Mesothelial cell of epicardium (in vitro differentiated cells): ENCODE results near the gene SIVA1. TPM values are rescaled to one million over a fixed set of nuclear protein-coding genes. Genes with fewer than 3 reads are reported as not detected.

ENCODE experiments used
- DNase-seq, 2 experiments: peaks; one replicate each; pipeline ENCODE4 v3.0.0; 2021; ENCODE audit warnings: low spot score in 2 of 2; ENCODE audit not compliant: unreplicated experiment in 2 of 2
- H3K27ac Mint-ChIP-seq: 2 replicates; pipeline ENCODE4 v1.8.0; 2021; ENCODE audit warnings: mixed read lengths
- H3K27me3 Mint-ChIP-seq: 2 replicates; pipeline ENCODE4 v1.8.0; 2021; ENCODE audit warnings: low read depth, mixed read lengths
- H3K36me3 Mint-ChIP-seq: 2 replicates; pipeline ENCODE4 v1.8.0; 2021; ENCODE audit warnings: mixed read lengths
- H3K4me1 Mint-ChIP-seq: 2 replicates; pipeline ENCODE4 v1.8.0; 2021; ENCODE audit warnings: mixed read lengths
- H3K4me3 Mint-ChIP-seq: 2 replicates; pipeline ENCODE4 v1.8.0; 2021; ENCODE audit warnings: mild to moderate bottlenecking, moderate library complexity, mixed read lengths
- H3K9me3 Mint-ChIP-seq: 2 replicates; pipeline ENCODE4 v1.8.0; 2021; ENCODE audit warnings: mixed read lengths
- CTCF ChIP-seq: fragments of 200-600 bp; sonication (generic); IDR thresholded peaks from one replicate; pipeline ENCODE4 v1.5.0; 2021; ENCODE audit warnings: antibody characterized with exemption; ENCODE audit not compliant: unreplicated experiment
- total RNA-seq: library from RNA; stranded (reverse); gene quantifications from 3 replicates; pipeline ENCODE4 v1.2.1, GENCODE V29; 2021

Gene SIVA1
- total RNA-seq, 1 donor from 2014 or later: 70.9 TPM

- no peak for DNase-seq
- Mint-ChIP-seq H3K27ac (no peak overlapping the region), H3K4me1 (peaks cover 19% of the 10 kb centered on the region), H3K4me3 (no peak overlapping the region), H3K27me3 (no peaks in the 10 kb centered on the region), H3K9me3 (no peaks in the 10 kb centered on the region), H3K36me3 (peaks cover 28% of the 10 kb centered on the region)
- TF ChIP-seq CTCF: no peak
Observed at GRCh38 chr14:104771374-104771773, 18.4 kb downstream of the SIVA1 start.

GRCh38 chr14:104771918-104772706, 19.2 kb downstream of the SIVA1 start:
- H3K27me3 Mint-ChIP-seq: no peaks in the 10 kb centered on the region
- no peak for TF ChIP-seq CTCF
- H3K36me3 Mint-ChIP-seq: peaks cover 29% of the 10 kb centered on the region
- H3K9me3 Mint-ChIP-seq: no peaks in the 10 kb centered on the region
- DNase-seq: no peak
- no peak overlapping the region for H3K27ac Mint-ChIP-seq
- peaks cover 19% of the 10 kb centered on the region for H3K4me1 Mint-ChIP-seq
- no peak overlapping the region for H3K4me3 Mint-ChIP-seq

DNA sequence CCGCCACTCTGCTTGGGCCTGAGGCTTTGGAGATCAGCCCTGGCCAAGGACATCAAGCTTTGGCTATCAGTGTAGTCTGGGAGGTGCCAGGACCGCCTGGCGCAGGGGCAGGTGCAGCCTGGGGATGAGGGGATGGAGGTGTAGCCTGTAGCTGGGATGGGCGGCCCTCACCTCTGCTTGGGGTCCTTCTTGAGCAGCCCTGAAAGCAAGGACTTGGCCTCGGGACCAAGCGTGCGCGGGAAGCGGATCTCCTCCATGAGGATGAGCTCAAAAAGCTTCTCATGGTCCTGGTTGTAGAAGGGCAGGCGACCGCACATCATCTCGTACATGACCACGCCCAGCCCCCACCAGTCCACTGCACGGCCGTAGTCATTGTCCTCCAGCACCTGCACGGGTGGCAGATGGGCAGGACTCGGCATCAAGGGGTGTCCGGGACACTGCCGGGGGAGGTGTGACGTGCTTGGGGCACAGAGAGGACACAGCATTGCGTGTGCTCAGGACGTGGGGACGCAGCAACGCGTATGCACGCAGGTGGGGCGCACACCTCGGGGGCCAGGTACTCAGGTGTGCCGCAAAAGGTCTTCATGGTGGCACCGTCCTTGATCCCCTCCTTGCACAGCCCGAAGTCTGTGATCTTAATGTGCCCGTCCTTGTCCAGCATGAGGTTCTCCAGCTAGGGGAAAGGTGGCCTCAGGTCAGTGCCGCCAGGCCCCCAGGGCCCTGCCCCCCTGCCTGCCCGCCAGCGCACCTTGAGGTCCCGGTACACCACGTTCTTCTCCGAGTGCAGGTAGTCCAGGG, 20.0 kb downstream of the SIVA1 start:
- Mint-ChIP-seq H3K4me1 (peaks cover 19% of the 10 kb centered on the region), H3K27me3 (no peaks in the 10 kb centered on the region), H3K4me3 (no peak overlapping the region), H3K27ac (no peak overlapping the region), H3K36me3 (peaks cover 29% of the 10 kb centered on the region), H3K9me3 (no peaks in the 10 kb centered on the region)
- no peak for TF ChIP-seq CTCF
- no peak for DNase-seq

DNA sequence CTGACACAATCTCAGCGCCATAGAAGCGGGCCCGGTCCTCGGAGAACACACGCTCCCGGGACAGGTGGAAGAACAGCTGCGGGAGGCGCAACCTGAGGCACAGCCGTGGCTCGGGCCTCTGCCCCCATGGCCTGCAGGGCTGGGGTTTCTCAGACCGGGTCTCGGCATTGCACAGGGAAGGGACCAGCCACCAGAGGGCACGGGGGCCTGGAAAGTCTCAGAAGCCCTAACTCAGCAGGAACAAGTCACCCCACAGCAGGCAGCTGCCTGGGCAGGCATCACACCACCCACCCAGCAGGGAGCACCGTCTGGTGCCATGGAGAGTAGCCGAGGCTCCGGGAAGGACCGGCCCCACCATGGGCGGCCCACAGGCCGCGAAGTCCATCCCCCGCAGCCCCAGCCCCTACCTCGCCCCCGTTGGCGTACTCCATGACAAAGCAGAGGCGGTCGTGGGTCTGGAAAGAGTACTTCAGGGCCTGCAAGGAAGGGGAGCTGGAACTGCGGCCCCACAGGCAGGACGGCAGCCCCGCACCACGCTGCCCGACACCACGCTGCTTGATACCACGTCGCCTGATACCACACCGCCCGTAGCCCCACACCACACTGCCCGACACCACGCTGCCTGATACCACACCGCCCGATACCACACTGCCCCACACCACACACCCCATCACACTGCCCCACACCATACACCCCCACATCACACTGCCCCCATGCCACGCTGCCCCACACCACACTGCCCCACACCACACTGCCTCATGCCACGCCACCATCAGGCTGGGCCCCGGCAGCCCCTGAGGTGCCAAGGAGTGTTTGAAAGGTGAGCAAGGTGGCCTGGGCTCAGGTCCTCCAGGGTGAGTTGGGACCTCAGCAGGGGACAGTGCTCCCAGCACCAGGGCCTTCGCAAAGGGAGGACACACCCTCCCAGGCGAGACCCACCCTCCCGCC, 20.8 kb downstream of the SIVA1 start:
- no peaks in the 10 kb centered on the region for H3K27me3 Mint-ChIP-seq
- H3K4me3 Mint-ChIP-seq: no peak overlapping the region
- no peak for TF ChIP-seq CTCF
- DNase-seq: no peak
- peaks cover 15% of the 10 kb centered on the region for H3K4me1 Mint-ChIP-seq
- no peaks in the 10 kb centered on the region for H3K9me3 Mint-ChIP-seq
- no peak overlapping the region for H3K27ac Mint-ChIP-seq
- H3K36me3 Mint-ChIP-seq: peaks cover 29% of the 10 kb centered on the region

GRCh38 chr14:104774453-104775072, 21.6 kb downstream of the SIVA1 start:
- no peak for TF ChIP-seq CTCF
- Mint-ChIP-seq H3K27me3 (no peaks in the 10 kb centered on the region), H3K4me1 (peaks cover 8% of the 10 kb centered on the region), H3K9me3 (no peaks in the 10 kb centered on the region), H3K4me3 (no peak overlapping the region), H3K27ac (no peak overlapping the region), H3K36me3 (peaks cover 29% of the 10 kb centered on the region)
- DNase-seq: no peak
